H9 (cell line): ENCODE data around the gene ZNF544. TPM values are rescaled to one million over a fixed set of nuclear protein-coding genes. Genes with fewer than 3 reads are reported as not detected.
A peak's percentile ranks its signal among the peaks of the same experiment; 100 is the strongest.

Source experiments
- DNase-seq: peaks from one replicate; pipeline ENCODE4 v3.0.0-alpha.2; 2017
- H2AFZ ChIP-seq: one replicate; pipeline ENCODE4 v1.6.1; 2013; ENCODE audit warnings: mild to moderate bottlenecking, low read length, control low read depth, moderate library complexity
- H2AK5ac ChIP-seq: 2 replicates; pipeline ENCODE4 v1.6.1; 2013; ENCODE audit warnings: low read length, control low read depth, mixed read lengths; ENCODE audit not compliant: insufficient read length
- H2BK120ac ChIP-seq: one replicate; pipeline ENCODE4 v1.6.1; 2013; ENCODE audit warnings: low read depth, mild to moderate bottlenecking, low read length, control low read depth, inconsistent platforms; ENCODE audit not compliant: poor library complexity, severe bottlenecking
- H2BK12ac ChIP-seq: 2 replicates; pipeline ENCODE4 v1.6.1; 2013; ENCODE audit warnings: low read length, control low read depth, mixed read lengths, low read depth; ENCODE audit not compliant: insufficient read length
- H2BK15ac ChIP-seq: 2 replicates; pipeline ENCODE4 v1.6.1; 2013; ENCODE audit warnings: low read depth, low read length, control low read depth
- H2BK20ac ChIP-seq: one replicate; pipeline ENCODE4 v1.6.1; 2013; ENCODE audit warnings: low read depth, mild to moderate bottlenecking, low read length, control low read depth, inconsistent platforms; ENCODE audit not compliant: poor library complexity, severe bottlenecking
- H2BK5ac ChIP-seq: 2 replicates; pipeline ENCODE4 v1.6.1; 2013; ENCODE audit warnings: low read length, control low read depth, mixed read lengths; ENCODE audit not compliant: insufficient read length
- H3K14ac ChIP-seq: 2 replicates; pipeline ENCODE4 v1.6.1; 2013; ENCODE audit warnings: low read length, control low read depth; ENCODE audit not compliant: insufficient read depth
- H3K18ac ChIP-seq: 2 replicates; pipeline ENCODE4 v1.6.1; 2013; ENCODE audit warnings: low read depth, mild to moderate bottlenecking, mixed read lengths, low read length, control low read depth; ENCODE audit not compliant: insufficient read length
- H3K23ac ChIP-seq: 2 replicates; pipeline ENCODE4 v1.6.1; 2013; ENCODE audit warnings: low read length, control low read depth, mixed read lengths, low read depth; ENCODE audit not compliant: insufficient read length
- H3K23me2 ChIP-seq: 2 replicates; pipeline ENCODE4 v1.6.1; 2013; ENCODE audit warnings: low read depth, mild to moderate bottlenecking, mixed read lengths, low read length, control low read depth; ENCODE audit not compliant: insufficient read length, poor library complexity, severe bottlenecking
- H3K27ac ChIP-seq: 2 replicates; pipeline ENCODE4 v1.5.1; 2013; ENCODE audit warnings: low read length, control low read depth, mixed read lengths, low read depth; ENCODE audit not compliant: insufficient read length
- H3K27me3 ChIP-seq: 2 replicates; pipeline ENCODE4 v1.6.1; 2013; ENCODE audit warnings: low read length, control low read depth, inconsistent platforms; ENCODE audit not compliant: insufficient read depth
- H3K4ac ChIP-seq: 2 replicates; pipeline ENCODE4 v1.6.1; 2013; ENCODE audit warnings: low read depth, mild to moderate bottlenecking, control low read depth, inconsistent platforms, low read length, moderate library complexity
- H3K4me1 ChIP-seq: 2 replicates; pipeline ENCODE4 v1.6.1; 2013; ENCODE audit warnings: low read length, control low read depth, inconsistent platforms; ENCODE audit not compliant: insufficient read depth
- H3K4me2 ChIP-seq: 2 replicates; pipeline ENCODE4 v1.6.1; 2013; ENCODE audit warnings: low read length, control low read depth, mixed read lengths; ENCODE audit not compliant: insufficient read length, insufficient read depth
- H3K56ac ChIP-seq: 2 replicates; pipeline ENCODE4 v1.6.1; 2013; ENCODE audit warnings: low read depth, mild to moderate bottlenecking, mixed read lengths, low read length, control low read depth; ENCODE audit not compliant: insufficient read length
- H3K79me1 ChIP-seq: 2 replicates; pipeline ENCODE4 v1.6.1; 2013; ENCODE audit warnings: low read depth, mild to moderate bottlenecking, moderate library complexity, low read length, control low read depth, inconsistent platforms; ENCODE audit not compliant: insufficient read depth, poor library complexity, severe bottlenecking
- H3K79me2 ChIP-seq: 2 replicates; pipeline ENCODE4 v1.6.1; 2013; ENCODE audit warnings: low read length, control low read depth, inconsistent platforms; ENCODE audit not compliant: insufficient read depth
- H3K9ac ChIP-seq: 2 replicates; pipeline ENCODE4 v1.6.1; 2013; ENCODE audit warnings: low read length, control low read depth, mixed read lengths; ENCODE audit not compliant: insufficient read length; ENCODE audit errors: extremely low read depth
- H3K9me3 ChIP-seq: one replicate; pipeline ENCODE4 v1.6.1; 2013; ENCODE audit warnings: low read depth, low read length, inconsistent platforms; ENCODE audit not compliant: control insufficient read depth
- H3T11ph ChIP-seq: one replicate; pipeline ENCODE4 v1.6.1; 2013; ENCODE audit warnings: mild to moderate bottlenecking, low read length, control low read depth, inconsistent platforms
- H4K20me1 ChIP-seq: one replicate; pipeline ENCODE4 v1.6.1; 2013; ENCODE audit not compliant: control insufficient read depth, insufficient read length, insufficient read depth
- H4K5ac ChIP-seq: 2 replicates; pipeline ENCODE4 v1.6.1; 2013; ENCODE audit warnings: low read depth, mild to moderate bottlenecking, mixed read lengths, low read length, control low read depth; ENCODE audit not compliant: insufficient read length
- H4K8ac ChIP-seq: replicated peaks from 2 replicates; pipeline ENCODE4 v1.6.1; 2013; ENCODE audit warnings: low read length, control low read depth, mixed read lengths, low read depth; ENCODE audit not compliant: insufficient read length
- H4K91ac ChIP-seq: 2 replicates; pipeline ENCODE4 v1.6.1; 2013; ENCODE audit warnings: low read depth, mild to moderate bottlenecking, moderate library complexity, mixed read lengths, low read length, control low read depth; ENCODE audit not compliant: insufficient read length
- H3K27ac Mint-ChIP-seq, 3 experiments: 2 replicates in 2 of 3; 3 replicates in 1 of 3; pipeline ENCODE4 v1.8.0; 2020 to 2021; ENCODE audit warnings: mixed read lengths in 3 of 3, mild to moderate bottlenecking in 1 of 3, moderate library complexity in 1 of 3
- H3K27me3 Mint-ChIP-seq: 2 replicates; pipeline ENCODE4 v1.8.0; 2021; ENCODE audit warnings: low read depth, mild to moderate bottlenecking, moderate library complexity, mixed read lengths
- H3K36me3 Mint-ChIP-seq, 3 experiments: 2 replicates in 2 of 3; 3 replicates in 1 of 3; pipeline ENCODE4 v1.8.0; 2020 to 2021; ENCODE audit warnings: low read depth in 3 of 3, mixed read lengths in 3 of 3; ENCODE audit not compliant: insufficient read depth in 1 of 3
- H3K4me1 Mint-ChIP-seq, 2 experiments: 2 replicates each; pipeline ENCODE4 v1.8.0; 2020; ENCODE audit warnings: mixed read lengths in 2 of 2
- H3K4me3 Mint-ChIP-seq, 2 experiments: 2 replicates in 1 of 2; 3 replicates in 1 of 2; pipeline ENCODE4 v1.8.0; 2020 to 2021; ENCODE audit warnings: mild to moderate bottlenecking in 2 of 2, mixed read lengths in 2 of 2, moderate library complexity in 1 of 2
- H3K9me3 Mint-ChIP-seq, 2 experiments: 2 replicates in 1 of 2; 3 replicates in 1 of 2; pipeline ENCODE4 v1.8.0; 2020; ENCODE audit warnings: mild to moderate bottlenecking in 2 of 2, mixed read lengths in 2 of 2, moderate library complexity in 1 of 2
- CTCF ChIP-seq: fragments of 200-600 bp; sonication (generic); conservative IDR thresholded peaks from 3 replicates; pipeline ENCODE4 v1.8.0; 2021; ENCODE audit warnings: antibody characterized with exemption, mild to moderate bottlenecking
- WGBS: extraction: QIAGEN DNeasy Blood & Tissue Kit; methylation state at CpG from one replicate; pipeline ENCODE4 v1.1.7; 2013; ENCODE audit warnings: missing lambda C conversion rate, low lambda C conversion rate, mixed read lengths; ENCODE audit not compliant: insufficient read length; ENCODE audit errors: extremely low coverage; 5-methylcytosine and 5-hydroxymethylcytosine counted together
- total RNA-seq: library from RNA; stranded (reverse); gene quantifications from 2 replicates; pipeline ENCODE4 v1.2.1, GENCODE V29; 2021

The ZNF544 gene
- total RNA-seq, 1 experiment from 2014 or later: 97.2 TPM

- Histone ChIP-seq H4K20me1 (no peaks in the 10 kb centered on the region), H3K79me2 (no peaks in the 10 kb centered on the region), H3K23me2 (peaks cover 4% of the 10 kb centered on the region), H2BK20ac (no peak overlapping the region), H3K18ac (no peak overlapping the region), H3K56ac (no peak overlapping the region), H2AFZ (no peak overlapping the region), H4K8ac (no peak overlapping the region), H3K27ac (no peak overlapping the region), H3K14ac (no peak overlapping the region), H3T11ph (no peak overlapping the region), H3K27me3 (no peaks in the 10 kb centered on the region), H3K23ac (no peak overlapping the region), H3K4me1 (no peaks in the 10 kb centered on the region), H3K4me2 (peak overlapping the region; percentile 69), H2BK12ac (no peak overlapping the region), H4K5ac (no peak overlapping the region), H3K4ac (no peak overlapping the region), H2AK5ac (no peak overlapping the region), H2BK5ac (no peak overlapping the region), H4K91ac (no peak overlapping the region), H3K9ac (peak overlapping the region; percentile 66), H3K79me1 (no peaks in the 10 kb centered on the region), H2BK120ac (no peak overlapping the region), H3K9me3 (no peaks in the 10 kb centered on the region), H2BK15ac (no peak overlapping the region)
- TF ChIP-seq CTCF: no peak
- Mint-ChIP-seq H3K27ac (peak overlapping the region in 1 of 3 experiments; percentile 89; a peak in 1 of 7 replicates), H3K27me3 (no peaks in the 10 kb centered on the region), H3K4me1 (peaks cover 13 to 21% of the 10 kb centered on the region in 2 experiments), H3K4me3 (peak overlapping the region; percentile 99), H3K36me3 (peaks cover 14 to 46% (median 25%) of the 10 kb centered on the region in 3 experiments; a peak in 6 of 7 replicates), H3K9me3 (no peaks in the 10 kb centered on the region)
- DNase-seq: no peak
- WGBS: no CpG with 5 or more reads among the region's 12 CpGs
Observed at GRCh38 chr19:58305932-58306323, 77.2 kb downstream of the ZNF544 start.
